ENCODE results near the gene XIRP1.

- TF ChIP-seq CTCF (conservative IDR thresholded peaks at IDR 0.05 in 1 of 2, IDR thresholded peaks at IDR 0.05 in 1 of 2; ENCODE audit: low read depth in 1 of 2, low read length in 2 of 2) (no peak), EZH2 (IDR thresholded peaks at IDR 0.05; ENCODE audit: low read length, missing control alignments) (no peak)
Measured at GRCh38 chr3:39184968-39185285, 7.5 kb downstream of the XIRP1 start.

All from fibroblast of lung (primary cell).